IPS-NIHi7 (cell line): ENCODE measurements around the gene PDCL3.

Source experiments
- DNase-seq: peaks from one replicate; pipeline ENCODE4 v3.0.0; 2012; ENCODE audit warnings: mixed read lengths; ENCODE audit errors: extremely low spot score

Gene PDCL3

DNA sequence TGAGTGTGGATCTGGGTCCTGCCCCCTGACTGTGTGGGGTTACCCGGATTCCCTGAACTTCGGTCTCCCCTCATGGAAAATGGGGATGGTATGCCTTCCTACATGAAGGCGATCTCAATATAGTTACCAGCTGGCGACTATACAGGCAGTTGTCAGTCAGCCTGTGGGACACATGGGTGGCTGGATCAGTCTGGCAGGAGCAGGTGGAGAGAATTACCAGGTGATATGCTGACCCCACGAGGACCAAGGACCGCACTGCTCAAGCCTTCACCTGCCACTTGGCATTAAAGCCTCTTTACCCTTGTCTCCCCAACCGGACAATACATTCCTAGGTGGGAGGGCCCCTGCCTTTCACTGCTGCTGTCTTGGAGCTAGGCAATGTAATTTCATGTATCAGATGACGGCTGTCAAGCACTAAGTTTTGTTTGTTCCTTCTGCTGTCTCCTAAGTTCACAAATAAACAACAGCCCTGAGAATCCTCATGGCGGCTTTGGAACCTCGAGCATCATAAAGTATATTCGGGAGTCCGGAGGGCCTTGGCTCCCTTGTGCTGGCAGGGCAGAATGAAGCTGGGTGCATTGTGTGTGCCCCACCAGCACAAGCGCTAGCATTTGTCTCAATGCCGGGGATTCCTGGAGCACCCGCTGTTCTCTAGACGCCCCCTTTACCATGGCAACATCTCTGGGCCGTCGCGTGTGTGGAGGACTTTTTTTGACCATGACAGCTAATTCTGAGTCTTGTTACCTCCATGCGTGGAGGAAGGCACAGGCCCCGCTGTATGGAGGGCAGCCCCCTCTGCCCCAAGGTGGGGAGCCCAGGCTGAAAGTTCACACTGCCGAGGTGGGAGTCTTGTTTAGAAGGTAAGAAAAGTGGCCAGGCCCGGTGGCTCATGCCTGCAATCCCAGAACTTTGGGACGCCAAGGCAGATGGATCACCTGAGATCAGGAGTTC is 48.6 kb downstream of the PDCL3 start:
- DNase-seq: no peak

- no peak for DNase-seq
Observed at GRCh38 chr2:100612388-100613000, 49.7 kb downstream of the PDCL3 start.

DNA sequence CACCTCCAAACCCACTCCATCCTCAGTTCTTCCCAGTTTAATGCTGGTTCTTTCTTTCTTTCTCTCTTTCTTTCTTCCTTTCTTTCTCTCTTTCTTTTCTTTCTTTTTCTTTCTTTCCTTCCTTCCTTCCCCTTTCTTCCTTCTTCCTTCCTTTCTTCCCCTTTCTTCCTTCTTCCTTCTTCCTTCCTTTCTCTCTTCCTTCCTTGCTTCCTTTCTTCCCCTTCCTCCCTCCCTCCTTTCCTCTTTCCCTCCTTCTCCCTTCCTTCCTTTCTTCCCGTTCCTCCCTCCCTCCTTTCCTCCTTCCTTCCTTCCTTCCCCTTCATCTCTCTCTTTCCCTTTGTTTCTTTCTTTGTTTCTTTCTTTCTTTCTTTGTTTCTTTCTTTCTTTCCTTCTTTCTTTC is 50.9 kb downstream of the PDCL3 start:
- DNase-seq: no peak

- no peak for DNase-seq
Observed at GRCh38 chr2:100614455-100615000, 51.7 kb downstream of the PDCL3 start.

DNA sequence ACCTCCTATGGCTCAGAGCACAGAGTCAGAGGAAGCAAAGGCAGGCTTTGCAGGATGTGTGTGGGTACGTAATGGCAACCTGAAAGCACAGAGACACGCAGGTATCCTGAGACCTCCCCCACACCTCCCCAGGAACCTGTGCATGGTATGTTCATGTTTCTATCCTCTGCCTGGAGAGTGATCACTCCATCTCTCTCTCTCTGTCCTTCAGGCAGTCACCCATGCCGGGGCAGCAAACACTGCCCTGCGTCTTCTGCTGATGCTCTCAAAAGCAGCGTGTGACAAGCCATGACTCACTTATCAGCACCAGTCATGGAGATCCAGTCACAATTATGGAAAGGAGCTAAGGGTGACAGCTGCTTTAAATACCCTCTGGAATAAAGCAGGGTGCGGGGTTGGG is 52.7 kb downstream of the PDCL3 start:
- no peak for DNase-seq

GRCh38 chr2:100615886-100616285 is 53.1 kb downstream of the PDCL3 start:
- DNase-seq: no peak

DNA sequence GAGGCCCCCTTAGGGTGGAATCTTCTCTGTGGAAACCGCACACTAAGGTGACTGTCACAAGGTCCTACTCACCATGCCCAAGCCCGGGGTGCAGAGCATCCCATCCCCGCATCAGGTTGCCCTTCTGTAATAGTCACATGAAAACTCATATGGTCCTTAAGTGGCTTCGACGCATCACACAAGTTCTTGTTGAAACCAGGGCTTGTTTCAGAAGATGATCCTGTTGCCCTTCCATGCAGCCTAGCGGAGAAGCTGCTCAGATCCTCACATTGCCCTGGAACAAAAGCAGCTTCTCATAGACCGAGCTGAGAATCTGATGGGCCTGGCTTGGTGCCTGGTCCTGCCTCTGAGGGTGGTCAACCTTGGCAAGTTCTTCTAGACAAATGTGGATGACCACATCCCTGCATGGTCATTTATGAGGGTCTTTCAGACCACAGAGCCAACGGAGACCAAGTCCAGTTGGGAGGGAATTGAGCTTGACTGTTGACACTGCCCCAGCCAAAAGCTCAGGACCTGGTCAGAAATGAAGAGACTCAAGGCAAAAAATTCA is 54.1 kb downstream of the PDCL3 start:
- no peak for DNase-seq

GRCh38 chr2:100619951-100620350 is 57.2 kb downstream of the PDCL3 start:
- DNase-seq: no peak

GRCh38 chr2:100620481-100620880 is 57.7 kb downstream of the PDCL3 start:
- DNase-seq: no peak

- DNase-seq: no peak
Observed at GRCh38 chr2:100621371-100621951, 58.7 kb downstream of the PDCL3 start.

- no peak for DNase-seq
Observed at GRCh38 chr2:100623033-100623715, 60.4 kb downstream of the PDCL3 start.

DNA sequence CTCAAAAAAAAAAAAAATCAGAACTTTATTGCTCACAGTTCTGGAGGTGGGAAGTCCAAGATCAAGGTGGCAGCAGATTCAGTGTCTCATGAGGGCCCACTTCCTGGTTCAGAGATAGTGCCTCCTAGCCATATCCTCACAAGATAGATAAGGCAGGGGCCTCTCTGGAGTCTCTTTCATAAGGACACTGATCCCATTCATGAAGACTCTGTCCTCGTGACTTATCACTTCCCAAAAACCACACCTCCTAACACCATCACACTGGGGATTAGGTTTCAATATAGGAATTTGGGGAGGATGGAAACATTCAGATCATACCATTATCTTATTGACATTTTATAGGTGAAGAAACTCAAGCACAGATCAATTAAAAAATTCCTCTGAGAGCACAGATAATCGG is 61.1 kb downstream of the PDCL3 start:
- DNase-seq: no peak

- no peak for DNase-seq
Observed at GRCh38 chr2:100624536-100624935, 61.7 kb downstream of the PDCL3 start.

DNA sequence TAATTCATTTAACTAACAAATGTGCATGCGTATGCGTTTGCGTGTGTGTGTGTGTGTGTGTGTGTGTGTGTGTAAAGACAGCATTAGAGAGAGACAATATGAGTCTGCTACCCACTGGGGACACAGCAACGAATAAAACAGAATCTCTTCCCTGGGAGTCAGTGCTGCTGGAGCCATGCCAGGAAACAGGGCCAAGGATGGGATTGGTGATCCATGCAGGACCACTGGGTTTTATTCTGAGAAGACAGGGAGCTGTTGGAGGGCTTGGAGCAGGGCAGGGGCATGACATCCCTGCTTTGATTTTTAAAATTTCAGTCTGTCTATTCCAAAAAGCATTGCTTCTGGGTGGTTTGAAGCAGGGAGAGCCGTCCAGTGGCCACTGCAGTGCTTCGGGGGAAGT is 62.9 kb downstream of the PDCL3 start:
- no peak for DNase-seq
